Panc1 (cell line): ENCODE data around the gene INHA. TPM values are rescaled to one million over a fixed set of nuclear protein-coding genes. Genes with fewer than 3 reads are reported as not detected.

Experiments used
- ATAC-seq: fragments of 200-7000 bp; cut with Tn5 transposase; 2 replicates; pipeline ENCODE4 v1.9.1; 2020; ENCODE audit warnings: mild to moderate bottlenecking, moderate library complexity
- BruUV-seq: library from RNA; stranded (reverse); fragments of 400-500 nt; replicated peaks from 2 replicates; lab custom pipeline; 2021; lab: Mats Ljungman, UMichigan
- CTCF ChIA-PET: fragments of 300-600 bp; sonication (Branson Sonifier 250); formaldehyde crosslinking; loops from one replicate; lab custom pipeline; 2022; ENCODE audit warnings: antibody characterized with exemption; lab: Charles Lee
- POLR2A ChIA-PET: fragments of 300-600 bp; sonication (Branson Sonifier 250); formaldehyde crosslinking; loops from one replicate; lab custom pipeline; 2022; ENCODE audit warnings: antibody characterized with exemption; lab: Charles Lee
- DNase-seq: peaks from one replicate; pipeline ENCODE4 v3.0.0-alpha.2; 2010; ENCODE audit warnings: low read depth, low spot score
- H3K27ac ChIP-seq: 2 replicates; pipeline ENCODE4 v1.5.1; 2011; ENCODE audit warnings: mild to moderate bottlenecking, low read length, inconsistent platforms
- H3K27me3 ChIP-seq: fragments of 200-500 bp; sonication (Bioruptor generic); 2 replicates; pipeline ENCODE4 v1.6.0; 2014; ENCODE audit warnings: low read length, inconsistent platforms; ENCODE audit not compliant: control insufficient read depth, insufficient read depth
- H3K36me3 ChIP-seq: fragments of 200-500 bp; sonication (Bioruptor generic); 2 replicates; pipeline ENCODE4 v1.5.1; 2014; ENCODE audit warnings: inconsistent platforms, mild to moderate bottlenecking, low read length, moderate library complexity; ENCODE audit not compliant: control insufficient read depth, insufficient read depth
- H3K4me1 ChIP-seq: 2 replicates; pipeline ENCODE4 v1.5.1; 2011; ENCODE audit warnings: inconsistent platforms, mild to moderate bottlenecking, low read length, moderate library complexity; ENCODE audit not compliant: control insufficient read depth, insufficient read depth
- H3K4me3 ChIP-seq, 2 experiments: 2 replicates each; pipeline ENCODE4 v1.5.1; 2011 to 2012; ENCODE audit warnings: low read depth in 2 of 2, low read length in 2 of 2, mild to moderate bottlenecking in 2 of 2, inconsistent platforms in 1 of 2, moderate library complexity in 1 of 2
- H3K9me3 ChIP-seq: fragments of 200-500 bp; sonication (Bioruptor generic); 2 replicates; pipeline ENCODE4 v1.5.1; 2014; ENCODE audit warnings: low read depth, mild to moderate bottlenecking, inconsistent platforms, low read length, moderate library complexity; ENCODE audit not compliant: control insufficient read depth, insufficient read depth
- CTCF ChIP-seq: fragments of 450-650 bp; IDR thresholded peaks from 2 replicates; pipeline ENCODE4 v1.5.1; 2017; ENCODE audit warnings: mild to moderate bottlenecking
- POLR2AphosphoS5 ChIP-seq: IDR thresholded peaks from 2 replicates; pipeline ENCODE4 v1.6.1; 2012; ENCODE audit warnings: mild to moderate bottlenecking, low read depth, low read length, moderate library complexity
- REST ChIP-seq, 2 experiments: IDR thresholded peaks; 2 replicates each; pipeline ENCODE4 v1.6.1; 2011 to 2012; ENCODE audit warnings: low read depth in 2 of 2, control low read depth in 1 of 2, low read length in 1 of 2, mild to moderate bottlenecking in 1 of 2, moderate library complexity in 1 of 2; ENCODE audit not compliant: insufficient read depth in 1 of 2
- SIN3A ChIP-seq: IDR thresholded peaks from 2 replicates; pipeline ENCODE4 v1.6.1; 2012; ENCODE audit warnings: low read depth, mild to moderate bottlenecking, low read length, moderate library complexity, borderline replicate concordance; ENCODE audit not compliant: insufficient read depth
- TCF7L2 ChIP-seq: IDR thresholded peaks from 2 replicates; pipeline ENCODE4 v1.6.1; 2011; ENCODE audit warnings: mild to moderate bottlenecking, low read depth, low read length, inconsistent platforms
- in situ Hi-C: cut with HindIII; loops from 2 replicates; pipeline ENCODE4 v1.10.0; 2016; ENCODE audit warnings: low sequenced_read_pairs, low pct_unique_long_range_greater_than_20kb
- intact Hi-C: fragments of 100-400 bp; cut with micrococcal nuclease; formaldehyde crosslinking; loops from one replicate; pipeline ENCODE4 v1.10.0; 2022; ENCODE audit not compliant: unreplicated experiment
- total RNA-seq: library from RNA; stranded (reverse); gene quantifications from one replicate; pipeline ENCODE4 v1.2.1, GENCODE V29; 2021; ENCODE audit not compliant: unreplicated experiment

Gene INHA
- total RNA-seq, 1 experiment from 2014 or later = 1.2 TPM

- BruUV-seq = no TSS peak
- TF ChIP-seq SIN3A = peak; percentile 73
- TF ChIP-seq TCF7L2 = no peak
- peak; percentile 96 for TF ChIP-seq POLR2AphosphoS5
- no peaks in the 10 kb centered on the region for H3K9me3 ChIP-seq
- ATAC-seq (peak; percentile 98), DNase-seq (peak; percentile 87)
- intact Hi-C loops = no loop called here
- ChIA-PET POLR2A (interaction anchor here (0.6 to 1.1 kb wide), 5 partner anchors 26 to 1362 kb away, joined by 3 to 6 read pairs (median 4); partner anchors contain the start of genes INHA and OBSL1), CTCF (no interaction called here)
- peak within 1 kb of the TSS; percentile 78 to 93 for H3K4me3 ChIP-seq
- peak within 1 kb of the TSS; percentile 99 for H3K27ac ChIP-seq
- peaks cover 7% of the 10 kb centered on the region; the same call in 1 of the 2 replicates for H3K4me1 ChIP-seq
- H3K36me3 ChIP-seq = peaks cover 4% of the 10 kb centered on the region
- H3K27me3 ChIP-seq = no peaks in the 10 kb centered on the region
- in situ Hi-C loops = no loop called here
Observed at GRCh38 chr2:219597552-219598307, 25.6 kb downstream of the INHA start, which contains the start of gene STK11IP. TSS of gene STK11IP (plus strand) at chr2:219597857. CDS start at chr2:219598120, 263 bp downstream.

- DNase-seq (no peak), ATAC-seq (no peak; the same call in 1 of the 2 replicates)
- TF ChIP-seq REST (IDR thresholded peaks at IDR 0.05; ENCODE audit: insufficient read depth in 1 of 2, low read depth in 2 of 2, low read length in 1 of 2) = no peak
- TF ChIP-seq POLR2AphosphoS5 = no peak; the same call in 1 of the 2 replicates
- TF ChIP-seq SIN3A = no peak
- TF ChIP-seq TCF7L2 = no peak
- POLR2A ChIA-PET = interaction anchor here (0.6 to 0.7 kb wide), 3 partner anchors 46 to 1363 kb away, joined by 4 to 6 read pairs (median 5); no protein-coding TSS in a partner anchor
- Histone ChIP-seq H3K36me3 (peaks cover 4% of the 10 kb centered on the region), H3K4me1 (peaks cover 7% of the 10 kb centered on the region; the same call in 1 of the 2 replicates), H3K9me3 (no peaks in the 10 kb centered on the region), H3K4me3 (peak overlapping the region; percentile 78 to 93), H3K27me3 (no peaks in the 10 kb centered on the region), H3K27ac (peak overlapping the region; percentile 99)
- TSS peak; percentile 90 for BruUV-seq
- CTCF ChIA-PET = no interaction called here
- intact Hi-C loops = no loop called here
- in situ Hi-C loops = no loop called here
Observed at GRCh38 chr2:219598308-219599078, 26.4 kb downstream of the INHA start.

GRCh38 chr2:219603771-219604170, 31.7 kb downstream of the INHA start:
- BruUV-seq = no TSS peak

More at GRCh38 chr2:219603771-219604170, 31.7 kb downstream of the INHA start:
- Histone ChIP-seq H3K27ac (no peak overlapping the region), H3K36me3 (peaks cover 7% of the 10 kb centered on the region), H3K4me3 (no peak overlapping the region), H3K9me3 (no peaks in the 10 kb centered on the region), H3K27me3 (no peaks in the 10 kb centered on the region), H3K4me1 (no peaks in the 10 kb centered on the region)
- CTCF ChIA-PET = no interaction called here
- in situ Hi-C loops = no loop called here
- POLR2A ChIA-PET = no interaction called here
- TF ChIP-seq REST (IDR thresholded peaks at IDR 0.05; ENCODE audit: insufficient read depth in 1 of 2, low read depth in 2 of 2, low read length in 1 of 2) = no peak
- no peak for TF ChIP-seq POLR2AphosphoS5
- TF ChIP-seq CTCF = no peak
- TF ChIP-seq TCF7L2 = no peak
- no peak for TF ChIP-seq SIN3A
- intact Hi-C loops = no loop called here
- no peak for DNase-seq
- ATAC-seq = no peak
